ENCODE results near the gene LMAN2L. TPM values are rescaled to one million over a fixed set of nuclear protein-coding genes. Genes with fewer than 3 reads are reported as not detected.

LMAN2L gene
- total RNA-seq, 1 donor = 31.1 TPM

GRCh38 chr2:96694279-96694678 lies 45.6 kb downstream of the LMAN2L start:
- TF ChIP-seq, protein P1, sequence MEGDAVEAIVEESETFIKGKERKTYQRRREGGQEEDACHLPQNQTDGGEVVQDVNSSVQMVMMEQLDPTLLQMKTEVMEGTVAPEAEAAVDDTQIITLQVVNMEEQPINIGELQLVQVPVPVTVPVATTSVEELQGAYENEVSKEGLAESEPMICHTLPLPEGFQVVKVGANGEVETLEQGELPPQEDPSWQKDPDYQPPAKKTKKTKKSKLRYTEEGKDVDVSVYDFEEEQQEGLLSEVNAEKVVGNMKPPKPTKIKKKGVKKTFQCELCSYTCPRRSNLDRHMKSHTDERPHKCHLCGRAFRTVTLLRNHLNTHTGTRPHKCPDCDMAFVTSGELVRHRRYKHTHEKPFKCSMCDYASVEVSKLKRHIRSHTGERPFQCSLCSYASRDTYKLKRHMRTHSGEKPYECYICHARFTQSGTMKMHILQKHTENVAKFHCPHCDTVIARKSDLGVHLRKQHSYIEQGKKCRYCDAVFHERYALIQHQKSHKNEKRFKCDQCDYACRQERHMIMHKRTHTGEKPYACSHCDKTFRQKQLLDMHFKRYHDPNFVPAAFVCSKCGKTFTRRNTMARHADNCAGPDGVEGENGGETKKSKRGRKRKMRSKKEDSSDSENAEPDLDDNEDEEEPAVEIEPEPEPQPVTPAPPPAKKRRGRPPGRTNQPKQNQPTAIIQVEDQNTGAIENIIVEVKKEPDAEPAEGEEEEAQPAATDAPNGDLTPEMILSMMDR (IDR thresholded peaks at IDR 0.05; ENCODE audit: insufficient read depth, low read depth, low read length) = no peak
- no peak overlapping the region for H3K4me3 ChIP-seq (ENCODE audit: low read depth, low read length)

GRCh38 chr2:96693286-96694200 lies 46.3 kb downstream of the LMAN2L start:
- no peak for DNase-seq (ENCODE audit: low read depth)

More at GRCh38 chr2:96694279-96694678, 45.6 kb downstream of the LMAN2L start:
- DNase-seq (ENCODE audit: low read depth) = no peak

GRCh38 chr2:96692094-96692971 lies 47.5 kb downstream of the LMAN2L start:
- TF ChIP-seq, protein P1 (IDR thresholded peaks at IDR 0.05; ENCODE audit: insufficient read depth, low read depth, low read length) = no peak
- DNase-seq (ENCODE audit: low read depth) = no peak
- no peak overlapping the region for H3K4me3 ChIP-seq (ENCODE audit: low read depth, low read length)

More at GRCh38 chr2:96693286-96694200, 46.3 kb downstream of the LMAN2L start:
- TF ChIP-seq, protein P1 (IDR thresholded peaks at IDR 0.05; ENCODE audit: insufficient read depth, low read depth, low read length) = no peak
- no peak overlapping the region for H3K4me3 ChIP-seq (ENCODE audit: low read depth, low read length)

DNA sequence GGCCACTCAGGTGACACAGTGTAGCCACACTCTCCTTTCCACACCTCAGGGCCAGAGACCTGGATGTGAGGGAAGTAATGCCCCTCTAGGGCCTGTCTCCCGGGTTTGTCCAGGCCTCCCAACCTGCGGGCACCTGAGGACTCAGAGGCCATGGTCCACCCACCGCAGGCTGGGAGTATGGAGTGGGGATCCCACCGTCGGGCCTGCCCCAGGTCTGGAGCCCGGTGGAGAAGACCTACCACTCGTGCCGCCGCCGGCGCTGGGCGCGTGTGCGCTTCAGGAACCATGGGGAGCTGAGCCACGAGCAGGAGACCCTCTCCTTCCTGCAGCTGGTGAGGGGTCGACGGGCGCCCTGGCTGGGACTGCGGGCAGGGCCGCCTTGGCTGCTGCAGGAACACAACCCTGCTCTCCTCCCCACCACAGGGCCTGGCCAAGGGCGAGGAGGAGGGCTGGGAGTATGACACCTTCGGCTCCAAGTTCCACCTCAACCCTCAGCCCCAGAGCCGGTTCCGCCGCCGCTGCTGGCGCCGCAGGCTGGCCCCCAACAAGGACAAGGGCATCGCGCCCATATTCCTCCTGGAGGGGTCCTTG lies 48.7 kb downstream of the LMAN2L start:
- no peak for DNase-seq (ENCODE audit: low read depth)
- H3K4me3 ChIP-seq (ENCODE audit: low read depth, low read length) = no peak overlapping the region
- TF ChIP-seq, protein P1 (IDR thresholded peaks at IDR 0.05; ENCODE audit: insufficient read depth, low read depth, low read length) = no peak

- H3K4me3 ChIP-seq (ENCODE audit: low read depth, low read length) = no peak overlapping the region
- TF ChIP-seq, protein P1 (IDR thresholded peaks at IDR 0.05; ENCODE audit: insufficient read depth, low read depth, low read length) = no peak
- DNase-seq (ENCODE audit: low read depth) = no peak
These were observed 49.4 kb downstream of the LMAN2L start for GRCh38 chr2:96690306-96691021.

Measured in fibroblast of villous mesenchyme (primary cell).